ENCODE measurements around the gene RIMKLA.

Gene RIMKLA

GRCh38 chr1:42380586-42381279 lies at the start of gene RIMKLA:
RIMKLA (plus strand) TSS chr1:42380792; CDS start chr1:42380935, 143 bp downstream.
- DNase-seq: no peak

GRCh38 chr1:42332877-42333276 lies 47.7 kb upstream of the RIMKLA start:
- DNase-seq: peak; percentile 41

GRCh38 chr1:42333662-42334239 lies 46.8 kb upstream of the RIMKLA start:
- DNase-seq: peak; percentile 45

GRCh38 chr1:42334240-42335049 lies 46.1 kb upstream of the RIMKLA start:
- peak; percentile 61 for DNase-seq

GRCh38 chr1:42335050-42335808 lies 45.4 kb upstream of the RIMKLA start, which contains the start of gene FOXJ3:
FOXJ3 (minus strand) TSS chr1:42335235; CDS start chr1:42311093, 24,142 bp downstream.
- DNase-seq: peak; percentile 95

GRCh38 chr1:42335809-42336518 lies 44.6 kb upstream of the RIMKLA start:
- DNase-seq: peak; percentile 49

GRCh38 chr1:42336978-42337377 lies 43.6 kb upstream of the RIMKLA start:
- DNase-seq: no peak

GRCh38 chr1:42340093-42340492 lies 40.5 kb upstream of the RIMKLA start:
- no peak for DNase-seq

- no peak for DNase-seq
Measured at GRCh38 chr1:42340901-42341300, 39.7 kb upstream of the RIMKLA start.

- DNase-seq: no peak
Measured at GRCh38 chr1:42343049-42343448, 37.5 kb upstream of the RIMKLA start.

- no peak for DNase-seq
Measured at GRCh38 chr1:42348498-42348897, 32.1 kb upstream of the RIMKLA start.

GRCh38 chr1:42350086-42350485 lies 30.5 kb upstream of the RIMKLA start:
- no peak for DNase-seq

GRCh38 chr1:42358791-42359190 lies 21.8 kb upstream of the RIMKLA start:
- no peak for DNase-seq

- DNase-seq: no peak
Measured at GRCh38 chr1:42359466-42359865, 21.1 kb upstream of the RIMKLA start.

- no peak for DNase-seq
Measured at GRCh38 chr1:42364089-42364488, 16.5 kb upstream of the RIMKLA start.

GRCh38 chr1:42364542-42364941 lies 16.1 kb upstream of the RIMKLA start:
- DNase-seq: no peak

GRCh38 chr1:42365118-42365517 lies 15.5 kb upstream of the RIMKLA start:
- DNase-seq: no peak

- no peak for DNase-seq
Measured at GRCh38 chr1:42368096-42368795, 12.3 kb upstream of the RIMKLA start.

- no peak for DNase-seq
Measured at GRCh38 chr1:42369471-42369870, 11.1 kb upstream of the RIMKLA start.

- no peak for DNase-seq
Measured at GRCh38 chr1:42370876-42371549, 9.6 kb upstream of the RIMKLA start.

GRCh38 chr1:42372796-42373195 lies 7.8 kb upstream of the RIMKLA start:
- peak; percentile 34 for DNase-seq
